SHP77 (cell line): Measurements from ENCODE around the gene THTPA.
"Not testable (repeated sequence)": the region's sequence is repeated elsewhere in the genome, so short reads cannot be mapped to it uniquely, and the experiment has no call there.

Source experiments
- DNase-seq, 2 experiments: peaks; one replicate each; lab custom pipeline; 2025; lab: John Stamatoyannopoulos, UW

Gene THTPA

DNA sequence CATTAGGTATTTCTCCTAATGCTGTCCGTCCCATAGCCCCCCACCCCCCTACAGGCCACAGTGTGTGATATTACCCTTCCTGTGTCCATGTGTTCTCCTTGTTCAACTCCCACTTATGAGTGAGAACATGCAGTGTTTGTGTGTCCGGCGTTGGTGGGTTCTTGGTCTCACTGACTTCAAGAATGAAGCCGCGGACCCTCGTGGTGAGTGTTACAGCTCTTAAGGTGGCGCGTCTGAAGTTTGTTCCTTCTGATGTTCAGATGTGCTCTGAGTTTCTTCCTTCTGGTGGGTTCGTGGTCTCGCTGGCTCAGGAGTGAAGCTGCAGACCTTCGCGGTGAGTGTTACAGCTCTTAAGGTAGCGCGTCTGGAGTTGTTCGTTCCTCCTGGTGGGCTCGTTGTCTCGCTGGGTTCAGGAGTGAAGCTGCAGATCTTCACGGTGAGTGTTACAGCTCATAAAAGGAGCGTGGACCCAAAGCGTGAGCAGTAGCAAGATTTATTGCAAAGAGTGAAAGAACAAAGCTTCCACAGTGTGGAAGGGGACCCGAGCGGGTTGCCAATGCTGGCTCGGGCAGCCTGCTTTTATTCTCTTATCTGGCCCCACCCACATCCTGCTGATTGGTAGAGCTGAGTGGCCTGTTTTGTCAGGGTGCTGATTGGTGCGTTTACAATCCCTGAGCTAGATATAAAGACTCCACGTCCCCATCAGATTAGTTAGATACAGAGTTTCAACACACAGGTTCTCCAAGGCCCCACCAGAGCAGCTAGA, 27.9 kb downstream of the THTPA start:
- DNase-seq = not testable (repeated sequence)

DNA sequence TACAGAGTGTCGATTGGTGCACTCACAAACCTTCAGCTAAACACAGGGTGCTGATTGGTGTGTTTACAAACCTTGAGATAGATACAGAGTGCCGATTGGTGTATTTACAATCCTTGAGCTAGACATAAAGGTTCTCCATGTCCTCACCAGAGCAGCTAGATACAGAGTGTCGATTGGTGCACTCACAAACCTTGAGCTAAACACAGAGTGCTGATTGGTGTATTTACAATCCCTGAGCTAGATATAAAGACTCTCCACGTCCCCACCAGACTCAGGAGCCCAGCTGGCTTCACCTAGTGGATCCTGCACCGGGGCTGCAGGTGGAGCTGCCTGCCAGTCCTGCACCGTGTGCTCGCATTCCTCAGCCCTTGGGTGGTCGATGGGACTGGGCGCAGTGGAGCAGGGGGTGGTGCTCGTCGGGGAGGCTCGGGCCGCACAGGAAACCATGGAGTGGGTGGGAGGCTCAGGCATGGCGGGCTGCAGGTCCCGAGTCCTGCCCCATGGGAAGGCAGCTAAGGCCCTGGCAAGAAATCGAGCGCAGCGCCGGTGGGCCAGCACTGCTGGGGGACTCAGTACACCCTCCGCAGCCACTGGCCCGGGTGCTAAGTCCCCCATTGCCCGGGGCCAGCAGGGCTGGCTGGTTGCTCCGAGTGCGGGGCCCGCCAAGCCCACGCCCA, 28.6 kb downstream of the THTPA start:
- DNase-seq = not testable (repeated sequence)

DNA sequence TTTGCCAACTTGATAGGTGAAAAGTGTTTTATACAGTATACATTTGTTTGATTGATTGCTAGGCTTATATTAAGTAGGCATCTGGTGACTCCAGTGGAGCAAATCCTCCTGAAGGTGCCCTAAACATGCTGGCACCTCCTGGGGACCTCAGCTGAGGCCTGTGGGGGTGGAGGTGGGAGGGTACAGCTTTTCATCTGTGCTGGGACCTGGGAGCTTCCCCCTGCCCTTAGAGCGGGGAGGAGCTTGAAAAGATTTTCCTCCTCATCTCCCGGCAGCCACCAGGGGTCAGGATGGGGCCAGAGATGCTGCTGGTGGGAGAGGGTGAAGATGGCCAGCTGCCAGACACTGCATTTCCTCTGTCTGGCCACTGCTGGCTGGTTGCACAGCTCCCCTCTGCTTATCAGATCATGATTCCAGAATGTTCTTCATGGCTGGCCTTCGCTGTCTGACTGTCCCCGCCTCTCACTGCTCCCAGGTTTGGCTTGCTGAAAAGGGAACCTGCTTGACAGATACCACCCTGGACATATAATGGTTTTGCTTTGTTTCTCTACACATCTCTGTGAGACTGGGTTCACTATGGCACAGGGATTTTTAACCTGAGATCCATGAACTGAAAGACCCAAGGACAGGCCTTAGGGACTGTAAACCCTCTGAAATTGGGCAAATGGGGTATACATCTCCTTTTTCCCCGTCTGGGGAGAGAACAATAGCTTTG, 33.0 kb downstream of the THTPA start:
- peak; percentile 85 to 91 for DNase-seq

DNA sequence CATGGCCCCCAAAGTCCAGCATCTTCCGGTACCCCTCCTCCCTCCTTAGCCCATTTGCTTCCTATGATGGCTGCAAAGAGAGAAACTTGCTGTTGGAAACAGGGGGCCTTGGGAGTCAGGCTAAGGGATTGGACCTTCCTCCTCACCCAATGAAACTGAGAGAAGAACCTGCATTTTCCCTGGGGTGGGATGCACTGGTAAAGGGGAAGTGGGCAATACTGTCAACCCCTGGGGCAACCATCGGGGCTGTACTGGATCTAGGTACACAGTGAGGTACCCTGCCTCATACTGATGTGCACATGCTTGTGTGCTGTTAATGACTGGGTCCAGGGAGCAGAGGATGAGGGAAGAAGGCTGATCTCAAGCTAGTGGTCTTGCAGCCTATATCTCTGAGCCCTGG, 33.5 kb downstream of the THTPA start:
- DNase-seq = no peak

DNA sequence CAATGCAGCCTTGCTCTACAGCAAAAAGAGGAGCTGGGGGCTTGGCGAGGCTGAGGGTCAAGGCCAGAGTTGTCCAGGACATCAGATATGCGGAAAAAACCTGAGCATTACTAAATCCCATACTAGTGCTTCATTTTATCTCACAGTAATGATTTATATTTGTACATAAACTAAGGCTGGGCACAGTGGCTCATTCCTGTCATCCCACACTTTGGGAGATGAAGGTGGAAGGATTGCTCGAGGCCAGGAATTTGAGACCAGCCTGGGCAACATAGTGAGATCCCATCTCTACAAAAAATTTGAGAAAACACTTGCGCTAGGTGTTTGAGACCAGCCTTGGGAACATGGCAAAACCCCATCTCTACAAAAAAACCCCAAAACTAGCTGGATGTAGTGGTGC, 34.1 kb downstream of the THTPA start:
- no peak for DNase-seq

DNA sequence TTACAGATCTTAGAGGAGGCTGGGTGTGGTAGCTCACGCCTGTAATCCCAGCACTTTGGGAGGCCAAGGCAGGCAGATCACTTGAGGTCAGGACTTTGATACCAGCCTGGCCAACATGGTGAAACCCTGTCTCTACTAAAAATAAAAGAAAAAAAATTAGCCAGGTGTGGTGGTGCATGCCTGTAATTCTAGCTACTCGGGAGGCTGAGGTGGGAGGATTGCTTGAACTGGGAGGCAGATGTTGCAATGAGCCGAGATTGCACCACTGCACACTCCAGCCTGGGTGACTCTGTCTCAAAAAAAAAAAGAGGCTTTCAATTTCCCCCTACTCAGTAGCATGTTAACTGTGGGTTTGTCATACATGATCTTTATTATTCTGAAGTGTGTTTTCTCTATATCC, 38.1 kb downstream of the THTPA start:
- DNase-seq = not testable (repeated sequence)

DNA sequence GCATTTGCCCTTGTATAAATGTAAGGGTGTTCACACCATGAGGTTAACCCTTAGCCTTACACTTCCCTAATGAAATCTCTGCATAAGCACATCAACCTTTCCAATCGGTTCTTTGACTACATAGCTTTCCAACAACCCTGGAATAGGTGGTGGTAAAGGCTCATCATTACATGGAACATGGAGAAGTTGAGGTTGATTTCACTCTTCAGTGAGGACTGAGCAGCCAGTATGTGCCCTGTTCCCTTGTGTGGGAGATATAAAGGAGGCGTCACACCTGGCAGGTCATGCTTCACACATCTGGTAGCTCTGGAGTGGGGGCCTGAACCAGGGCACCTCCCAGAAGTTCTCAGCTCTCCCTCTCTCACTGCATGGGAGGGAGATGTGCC, 44.2 kb downstream of the THTPA start:
- DNase-seq = no peak

DNA sequence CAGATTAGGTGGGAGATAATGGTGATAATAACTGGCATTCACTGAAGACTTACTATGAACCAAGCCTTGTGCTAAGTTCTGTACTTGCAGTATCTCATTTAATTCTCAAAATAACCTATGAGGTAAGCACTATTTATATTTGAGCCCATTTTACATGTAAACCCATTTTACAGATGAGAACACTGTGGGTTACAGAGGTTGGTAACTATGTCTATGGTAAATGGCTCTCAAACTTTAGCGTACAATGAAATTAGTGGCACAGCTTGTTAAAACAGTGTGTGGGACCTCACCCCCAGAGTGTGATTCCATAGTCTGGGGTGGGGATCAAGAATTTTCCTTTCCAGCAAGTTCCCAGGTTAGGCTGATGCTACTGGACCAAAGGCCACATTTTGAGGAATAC, 44.7 kb downstream of the THTPA start:
- no peak for DNase-seq

DNA sequence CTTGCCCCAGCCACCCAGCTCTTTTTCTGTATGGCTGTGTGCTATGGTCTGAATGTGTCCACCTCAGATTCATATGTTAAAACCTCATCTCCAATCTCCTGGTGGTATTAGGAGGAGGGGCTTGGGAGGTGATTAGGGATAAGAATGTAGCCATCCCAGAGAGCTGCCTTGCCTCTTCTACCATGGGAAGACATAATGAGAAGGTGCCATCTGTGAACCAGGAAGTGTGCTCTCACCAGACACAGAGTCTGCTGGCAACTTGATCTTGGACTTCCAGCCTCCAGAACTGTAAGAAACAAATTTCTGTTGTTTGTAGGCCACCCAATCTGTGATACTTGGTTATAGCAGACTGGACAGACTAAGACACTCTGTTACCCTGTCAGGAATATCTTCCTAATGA, 45.4 kb downstream of the THTPA start:
- no peak for DNase-seq

DNA sequence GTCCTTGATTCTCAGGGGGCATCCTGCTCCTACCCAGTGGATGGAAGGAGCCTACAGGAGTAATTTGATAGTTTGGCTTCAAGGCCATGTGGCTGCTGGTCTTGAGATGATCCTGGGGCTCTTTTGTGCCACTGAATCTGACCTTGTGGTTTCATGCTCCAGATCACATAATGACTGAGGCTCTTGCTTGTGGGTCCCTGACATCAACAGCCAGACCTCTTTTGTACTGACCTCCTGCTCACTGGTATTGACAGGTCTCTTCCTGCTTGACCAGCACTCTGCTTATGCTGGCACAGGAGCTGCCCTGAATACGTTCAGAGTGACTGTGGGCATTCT, 45.7 kb downstream of the THTPA start:
- no peak for DNase-seq

DNA sequence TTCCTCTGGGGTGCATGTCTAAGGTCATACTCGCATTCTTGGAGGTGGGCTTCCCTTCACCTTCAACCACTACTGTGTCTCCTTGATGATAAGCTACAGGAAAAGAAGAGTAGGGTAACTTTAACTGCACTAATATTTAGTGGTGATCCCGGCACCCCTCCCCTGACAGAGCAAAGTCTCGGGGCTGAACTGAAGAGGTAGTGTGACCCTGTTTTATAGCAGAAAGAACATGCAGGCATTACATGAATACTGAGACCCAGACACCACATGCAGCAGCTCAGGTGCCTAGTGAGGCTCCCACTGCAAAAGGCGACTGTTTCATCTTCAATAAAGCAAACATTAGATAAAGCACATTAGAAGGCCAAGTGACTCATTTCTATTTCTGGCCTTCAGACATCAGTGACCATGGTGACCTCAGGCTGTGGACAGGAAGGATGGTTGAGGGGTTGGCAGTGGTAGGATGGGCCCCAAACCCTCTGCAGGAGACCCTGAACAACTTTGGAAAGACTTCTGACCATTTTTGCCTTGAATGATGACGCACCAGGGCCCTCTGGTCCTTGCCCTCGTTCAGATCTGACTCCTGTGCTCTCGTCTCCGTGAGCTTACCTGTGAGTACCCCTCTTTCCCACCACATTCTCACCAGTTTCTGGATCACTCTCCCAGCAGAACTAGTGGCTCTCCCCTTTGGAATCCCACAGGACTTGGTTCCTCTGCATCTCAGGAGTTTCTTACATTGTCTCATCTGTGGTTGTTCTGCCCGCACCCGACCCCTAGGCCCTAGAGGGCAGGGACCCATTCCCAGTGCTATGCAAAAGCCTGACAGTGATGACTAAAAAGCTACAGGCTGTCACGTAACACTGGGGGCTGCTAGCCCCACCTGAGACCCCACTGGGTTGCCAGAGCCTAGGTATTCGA, 46.4 kb downstream of the THTPA start:
- DNase-seq = no peak

DNA sequence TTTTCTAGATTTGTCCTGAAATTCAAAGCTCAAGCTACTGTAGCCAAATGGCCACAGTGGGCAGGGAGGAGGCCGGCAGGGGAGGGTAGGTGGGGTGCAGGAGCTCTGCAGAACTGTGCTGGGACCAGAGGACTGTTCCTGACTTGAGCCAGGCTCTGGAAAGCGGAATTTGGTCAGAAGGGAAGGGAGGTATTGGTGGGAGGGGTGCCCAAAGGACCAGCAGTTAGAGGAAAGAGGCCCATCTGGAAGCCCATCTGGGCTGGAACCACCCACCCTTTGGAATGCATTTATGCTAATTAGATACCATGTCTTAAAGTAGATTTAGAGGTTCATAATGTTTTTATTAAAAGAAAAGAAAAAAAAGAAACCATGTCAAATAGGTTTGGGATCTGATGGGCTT, 47.0 kb downstream of the THTPA start:
- no peak for DNase-seq

DNA sequence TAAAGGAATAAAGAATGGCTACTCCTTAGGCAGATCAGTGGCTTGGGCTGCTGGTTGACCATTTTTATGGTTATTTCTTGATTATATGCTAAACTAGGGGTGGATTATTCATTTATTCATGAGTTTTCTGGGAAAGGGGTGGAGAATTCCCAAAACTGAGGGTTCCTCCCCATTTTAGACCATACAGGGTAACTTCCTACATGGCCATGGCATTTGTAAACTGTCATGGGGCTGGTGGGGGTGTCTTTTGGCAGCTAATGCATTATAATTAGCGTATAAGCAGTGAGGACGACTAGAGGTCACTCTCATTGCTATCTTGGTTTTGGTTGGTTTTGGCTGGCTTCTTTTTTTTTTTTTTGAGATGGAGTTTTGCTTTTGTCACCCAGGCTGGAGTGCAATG, 48.1 kb downstream of the THTPA start:
- DNase-seq = no peak

DNA sequence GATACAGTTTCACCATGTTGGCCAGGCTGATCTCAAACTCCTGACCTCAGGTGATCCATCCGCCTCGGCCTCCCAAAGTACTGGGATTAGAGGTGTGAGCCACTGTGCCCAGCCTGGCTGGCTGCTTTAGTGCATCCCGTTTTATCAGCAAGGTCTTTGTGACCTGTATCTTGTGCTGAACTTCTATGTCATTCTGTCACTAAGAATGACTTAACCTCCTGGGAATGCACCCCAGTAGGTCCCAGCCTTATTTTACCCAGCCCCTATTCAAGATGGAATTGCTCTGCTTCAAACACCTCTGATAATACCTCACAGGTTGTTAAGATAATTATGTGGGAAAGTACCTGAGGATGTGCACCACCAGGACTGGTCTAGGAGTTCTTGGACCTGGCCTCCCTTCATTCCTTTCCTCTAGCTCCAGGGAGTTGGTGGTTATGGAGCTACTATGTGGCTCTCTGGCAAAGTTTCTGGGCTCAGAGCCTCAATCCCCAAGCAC, 48.7 kb downstream of the THTPA start:
- no peak for DNase-seq

DNA sequence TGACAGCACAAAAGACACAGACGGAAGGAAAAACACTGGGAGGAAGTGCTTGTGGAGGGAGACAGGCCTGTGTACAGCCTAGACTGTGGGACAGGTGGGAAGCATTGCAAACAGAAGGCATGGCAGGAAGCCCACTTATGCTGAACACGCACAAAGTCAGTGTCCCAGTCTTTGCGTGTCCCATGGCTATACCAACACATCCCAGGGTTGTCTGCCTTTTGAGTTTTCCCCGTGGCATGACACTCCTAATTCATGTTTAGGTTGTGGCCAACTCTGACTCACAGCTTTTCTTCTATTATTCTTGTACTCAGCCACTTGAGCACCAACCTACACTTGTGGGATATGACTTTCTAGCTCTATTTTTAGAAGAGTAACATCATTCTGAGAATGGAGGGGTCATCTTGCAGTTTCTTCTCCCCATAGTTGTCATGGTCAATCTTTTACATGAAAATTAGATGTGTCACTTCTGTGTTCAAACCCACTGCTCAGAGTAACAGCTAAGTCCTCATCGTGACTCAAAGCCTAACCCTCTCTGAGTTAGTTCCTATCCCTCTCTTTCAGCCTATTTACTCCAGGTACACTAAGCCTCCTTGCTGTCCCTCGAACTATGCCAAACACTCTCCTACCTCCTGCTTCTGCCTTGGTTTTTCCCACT, 50.0 kb downstream of the THTPA start:
- DNase-seq = no peak

DNA sequence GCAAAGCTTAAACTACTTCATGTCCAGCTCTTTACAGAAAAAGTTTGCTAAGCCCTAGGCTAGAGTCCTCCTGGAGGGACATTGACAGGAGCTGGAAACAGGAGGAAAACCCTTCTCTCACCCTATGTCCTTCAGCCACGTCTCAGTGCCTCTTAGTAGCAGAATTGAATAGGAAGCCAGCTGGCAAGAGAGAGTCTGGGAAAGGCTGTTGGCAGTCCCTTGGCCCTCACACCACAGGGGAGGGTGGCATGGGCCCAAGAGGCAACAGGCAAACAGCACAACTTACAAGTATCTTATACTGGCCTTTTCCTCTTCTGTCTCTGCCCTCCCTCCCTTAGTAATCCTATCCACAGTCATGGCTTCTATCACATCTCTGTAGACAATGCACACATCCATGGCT, 52.4 kb downstream of the THTPA start:
- DNase-seq = no peak

DNA sequence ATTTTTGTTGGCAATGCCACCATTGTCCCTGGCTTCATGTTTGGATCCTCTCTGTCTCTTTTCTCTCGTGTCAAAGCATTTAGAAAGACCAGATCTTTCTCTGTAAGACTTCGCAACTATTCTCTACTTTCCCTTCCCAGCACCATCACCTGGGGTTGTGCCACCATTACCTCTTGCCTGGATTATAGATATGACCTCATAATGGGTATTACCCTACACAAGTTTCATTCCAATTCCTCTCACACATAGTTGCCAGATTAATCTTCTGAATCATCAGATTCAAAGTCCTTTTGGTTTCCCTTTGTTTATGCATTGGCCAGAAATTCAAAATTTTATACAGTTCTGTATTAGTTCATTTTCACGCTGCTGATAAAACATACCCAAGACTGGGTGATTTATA, 52.9 kb downstream of the THTPA start:
- no peak for DNase-seq

DNA sequence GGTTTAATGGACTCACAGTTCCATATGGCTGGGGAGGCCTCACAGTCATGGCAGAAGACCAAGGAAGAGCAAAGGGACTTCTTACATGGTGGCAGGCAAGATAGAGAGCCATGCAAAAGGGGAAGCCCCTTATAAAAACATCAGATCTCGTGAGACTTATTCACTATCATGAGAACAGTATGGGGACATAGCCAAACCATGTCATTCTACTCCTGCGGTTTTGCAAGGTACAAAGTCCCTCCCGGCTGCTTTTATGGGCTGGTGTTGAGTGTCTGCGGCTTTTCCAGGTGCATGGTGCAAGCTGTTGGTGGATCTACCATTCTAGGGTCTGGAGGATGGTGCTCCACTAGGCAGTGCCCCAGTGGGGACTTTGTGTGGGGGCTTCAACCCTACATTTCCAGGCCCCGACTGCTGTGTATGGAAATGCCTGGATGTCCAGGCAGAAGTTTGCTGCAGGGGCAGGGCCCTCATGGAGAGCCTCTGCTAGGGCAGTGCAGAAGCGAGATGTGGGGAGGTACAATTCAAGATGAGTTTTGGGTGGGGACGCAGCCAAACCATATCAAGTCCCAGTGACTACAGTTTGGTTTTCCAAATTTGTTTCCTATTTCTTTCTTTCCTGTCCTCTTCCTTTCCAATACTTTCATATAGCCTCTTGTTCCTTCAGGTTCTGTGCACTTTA, 53.5 kb downstream of the THTPA start:
- DNase-seq = not testable (repeated sequence)
